ENCODE measurements around the gene FBXO21.
"Not testable (repeated sequence)": the region's sequence is repeated elsewhere in the genome, so short reads cannot be mapped to it uniquely, and the experiment has no call there.

FBXO21 gene

GRCh38 chr12:117109943-117110635 lies 80.2 kb downstream of the FBXO21 start:
- DNase-seq (ENCODE audit: extremely low read depth in 1 of 2, low read depth in 1 of 2), result no peak

GRCh38 chr12:117105902-117106301 lies 84.4 kb downstream of the FBXO21 start:
- peak in 1 of 2 donors; percentile 29 for DNase-seq (ENCODE audit: extremely low read depth in 1 of 2, low read depth in 1 of 2)

- DNase-seq (ENCODE audit: extremely low read depth in 1 of 2, low read depth in 1 of 2), result not testable (repeated sequence)
These were observed 86.3 kb downstream of the FBXO21 start for GRCh38 chr12:117104003-117104402.

GRCh38 chr12:117102800-117103181 lies 87.5 kb downstream of the FBXO21 start:
- no peak for DNase-seq (ENCODE audit: extremely low read depth in 1 of 2, low read depth in 1 of 2)

DNA sequence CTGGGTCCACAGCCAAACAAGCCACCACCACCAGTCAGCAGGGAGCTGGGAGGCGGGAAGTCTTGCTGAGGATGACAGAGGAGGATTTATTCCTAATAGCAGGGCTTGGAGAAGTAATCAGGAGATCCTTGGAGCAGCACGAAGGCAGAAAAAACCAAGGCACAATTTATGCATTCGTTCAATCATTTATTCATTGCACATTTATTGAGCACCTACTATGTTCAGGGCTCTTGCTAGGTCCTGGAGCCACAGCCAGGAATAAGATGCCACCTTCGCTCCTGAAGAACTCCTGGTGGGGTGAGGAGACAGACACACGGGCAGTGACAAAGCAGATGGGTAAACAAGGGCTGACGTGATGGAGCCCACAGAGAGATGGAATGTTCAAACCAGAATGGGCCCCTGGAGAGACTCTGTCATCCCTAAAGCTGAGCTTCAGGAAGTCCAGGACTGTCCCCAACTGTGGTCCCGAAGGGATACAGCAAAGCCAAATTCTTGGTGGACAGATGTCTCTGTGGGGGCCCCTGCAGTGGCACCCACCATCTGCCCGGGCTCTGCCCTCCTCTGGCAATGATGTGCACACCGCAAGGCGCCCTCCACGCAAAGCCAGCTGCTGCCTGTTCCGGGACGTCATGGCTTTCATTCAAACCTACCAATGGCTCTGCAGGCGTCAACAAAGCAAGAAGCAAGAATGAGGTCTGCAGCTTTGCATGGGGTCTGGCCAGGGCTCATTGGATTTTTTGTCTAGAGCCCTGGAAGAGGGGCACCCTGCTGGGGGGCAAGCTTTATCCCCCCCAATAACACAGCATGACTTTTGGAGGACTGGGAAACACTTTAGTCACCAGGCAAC lies 88.1 kb downstream of the FBXO21 start:
- DNase-seq (ENCODE audit: extremely low read depth in 1 of 2, low read depth in 1 of 2), result no peak

GRCh38 chr12:117100851-117101673 lies 89.2 kb downstream of the FBXO21 start:
- no peak for DNase-seq (ENCODE audit: extremely low read depth in 1 of 2, low read depth in 1 of 2)

DNA sequence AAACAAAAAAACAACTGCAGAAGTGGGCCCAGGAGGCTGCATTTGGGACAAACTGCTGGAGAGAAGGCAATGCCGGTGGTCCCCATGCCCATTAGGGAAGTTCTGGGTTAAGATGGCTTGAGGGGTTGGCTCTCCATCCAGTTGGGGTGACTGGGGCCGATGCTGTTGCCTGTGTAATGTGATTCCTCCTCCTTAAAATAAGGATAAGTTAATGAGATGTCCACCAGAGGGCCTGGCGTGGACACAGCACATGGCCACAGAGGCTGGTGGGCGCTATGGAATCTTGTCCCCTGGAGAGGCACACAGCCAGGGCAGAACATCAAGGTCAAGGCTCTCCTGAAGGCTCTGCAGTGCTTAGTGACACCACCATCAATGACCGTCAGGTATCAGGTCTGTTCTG lies 90.0 kb downstream of the FBXO21 start:
- no peak for DNase-seq (ENCODE audit: extremely low read depth in 1 of 2, low read depth in 1 of 2)

DNA sequence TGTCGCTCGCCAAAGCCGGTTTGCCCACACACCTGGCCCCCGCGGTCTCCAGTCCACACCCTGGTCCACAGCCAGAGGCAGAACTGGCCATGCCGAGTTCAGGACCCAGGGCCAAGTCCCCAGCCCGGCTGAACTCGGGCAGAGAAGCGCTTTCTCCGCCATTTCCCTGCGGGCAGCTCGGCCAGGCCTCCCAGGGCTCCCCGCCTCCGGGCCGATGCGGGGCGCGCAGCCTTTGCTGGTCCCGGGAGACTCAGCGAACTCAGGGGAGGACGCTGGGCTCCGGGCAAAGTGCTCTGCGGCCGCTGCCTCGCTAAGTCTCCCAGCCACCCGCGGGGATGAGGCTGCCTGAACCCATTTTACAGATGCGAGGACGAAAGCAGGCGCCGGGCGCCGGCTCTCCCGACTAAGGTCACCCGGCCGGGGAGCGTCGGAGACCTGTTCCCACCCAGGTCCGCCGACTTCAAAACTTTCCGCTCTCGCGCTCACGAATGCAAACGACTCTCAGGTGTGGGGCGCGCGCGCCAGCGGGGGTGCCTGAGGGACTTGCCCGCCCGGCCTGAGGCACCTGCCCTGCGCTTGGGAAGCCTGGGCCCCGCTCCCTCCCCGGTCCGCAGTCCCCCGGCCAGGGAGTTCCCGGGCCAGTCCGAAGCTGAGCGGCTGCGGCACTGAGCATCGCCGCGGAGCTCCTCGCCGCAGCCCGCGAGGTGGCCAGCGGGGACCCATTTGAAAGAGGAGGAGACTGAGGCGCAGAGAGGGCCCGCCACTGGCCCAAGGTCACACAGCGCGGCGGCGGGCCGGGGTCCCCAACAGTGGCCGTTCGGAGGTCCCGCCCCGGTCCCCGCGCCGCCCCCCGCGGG lies 91.7 kb downstream of the FBXO21 start:
- peak in 1 of 2 donors; percentile 8 for DNase-seq (ENCODE audit: extremely low read depth in 1 of 2, low read depth in 1 of 2)

DNA sequence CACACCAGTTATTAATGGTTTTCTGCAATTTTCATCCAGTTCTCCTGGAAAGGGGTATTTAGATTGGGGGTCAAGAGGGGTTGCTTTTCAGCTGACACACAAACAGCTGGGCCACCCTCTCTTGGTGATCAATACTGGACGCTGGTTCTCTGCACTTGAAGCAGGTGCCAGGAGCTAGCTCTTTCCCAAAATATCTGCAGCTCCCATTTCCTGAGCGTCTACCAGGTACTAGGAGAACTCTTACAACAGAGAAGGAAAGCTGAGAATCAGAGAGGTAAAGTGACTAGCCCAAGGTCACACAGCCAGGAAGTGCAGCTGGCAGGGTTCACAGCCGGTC lies 92.3 kb downstream of the FBXO21 start:
- no peak for DNase-seq (ENCODE audit: extremely low read depth in 1 of 2, low read depth in 1 of 2)

- DNase-seq (ENCODE audit: extremely low read depth in 1 of 2, low read depth in 1 of 2), result no peak
These were observed 93.1 kb downstream of the FBXO21 start for GRCh38 chr12:117097159-117097558.

DNA sequence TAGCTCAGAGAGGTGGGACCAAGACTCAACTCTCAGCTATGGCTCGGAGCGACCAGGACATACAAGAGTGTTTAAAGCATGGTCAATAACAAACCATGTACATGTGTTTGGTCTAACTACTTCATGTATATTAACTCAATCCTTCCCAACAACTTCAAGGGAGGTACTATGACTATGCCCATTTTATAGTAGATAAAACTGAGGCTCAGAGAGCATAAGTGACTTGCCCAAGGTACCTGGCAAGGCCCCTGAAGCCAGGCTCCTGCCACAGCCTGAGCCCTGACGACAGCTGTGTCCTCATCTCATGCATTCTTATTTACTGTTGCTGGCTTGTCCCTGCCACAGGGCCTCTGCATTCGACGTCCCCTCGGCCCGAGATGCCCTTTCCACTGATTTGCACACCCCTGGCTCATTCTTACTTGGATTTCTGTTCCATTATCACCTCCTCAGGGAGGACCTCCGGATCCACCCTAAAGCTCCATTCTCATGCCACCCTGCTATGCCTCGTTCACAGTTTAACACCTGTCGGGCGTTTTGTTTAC lies 93.7 kb downstream of the FBXO21 start:
- no peak for DNase-seq (ENCODE audit: extremely low read depth in 1 of 2, low read depth in 1 of 2)

- not testable (repeated sequence) for DNase-seq (ENCODE audit: extremely low read depth in 1 of 2, low read depth in 1 of 2)
These were observed 95.1 kb downstream of the FBXO21 start for GRCh38 chr12:117095191-117095590.

GRCh38 chr12:117093918-117094630 lies 96.2 kb downstream of the FBXO21 start:
- no peak for DNase-seq (ENCODE audit: extremely low read depth in 1 of 2, low read depth in 1 of 2)

DNA sequence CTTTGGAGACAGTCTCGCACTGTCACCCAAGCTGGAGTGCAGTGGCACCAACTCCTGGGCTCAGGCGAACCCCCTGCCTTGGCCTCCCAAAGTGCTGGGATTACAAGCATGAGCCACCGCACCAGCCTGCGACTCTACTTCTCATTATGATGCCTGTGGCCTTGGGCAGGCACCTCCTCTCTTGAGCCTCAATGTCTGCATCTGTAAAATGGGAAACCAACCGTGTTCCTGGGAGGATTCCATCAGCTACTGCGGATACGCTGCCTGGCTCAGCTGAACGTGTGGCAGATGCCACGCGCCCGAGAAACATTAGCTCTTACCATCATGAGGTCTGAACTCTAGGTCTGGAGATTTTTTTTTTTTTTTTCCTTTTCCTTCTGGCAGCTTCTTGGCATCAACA lies 96.8 kb downstream of the FBXO21 start:
- DNase-seq (ENCODE audit: extremely low read depth in 1 of 2, low read depth in 1 of 2), result no peak

- DNase-seq (ENCODE audit: extremely low read depth in 1 of 2, low read depth in 1 of 2), result no peak
These were observed 97.4 kb downstream of the FBXO21 start for GRCh38 chr12:117092886-117093285.

DNA sequence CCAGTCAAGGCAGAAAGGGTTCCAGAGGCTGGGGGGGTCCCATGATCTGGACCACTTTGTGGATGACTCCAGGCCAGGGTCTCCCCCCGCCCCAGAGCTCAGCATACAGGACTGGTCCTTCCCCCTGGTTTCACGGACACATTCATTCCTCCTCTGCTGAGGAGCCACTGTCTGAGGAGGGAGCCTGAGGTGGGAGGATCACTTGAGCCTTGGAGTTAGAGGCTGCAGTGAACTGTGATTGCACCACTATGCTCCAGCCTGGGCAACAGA lies 97.8 kb downstream of the FBXO21 start:
- DNase-seq (ENCODE audit: extremely low read depth in 1 of 2, low read depth in 1 of 2), result no peak
